ENCODE data around the gene HSF2BP. TPM values are rescaled to one million over a fixed set of nuclear protein-coding genes. Genes with fewer than 3 reads are reported as not detected.

HSF2BP gene
- total and polyA plus RNA-seq, 9 donors: 0.58 to 2.9 (median 1.5) TPM

DNA sequence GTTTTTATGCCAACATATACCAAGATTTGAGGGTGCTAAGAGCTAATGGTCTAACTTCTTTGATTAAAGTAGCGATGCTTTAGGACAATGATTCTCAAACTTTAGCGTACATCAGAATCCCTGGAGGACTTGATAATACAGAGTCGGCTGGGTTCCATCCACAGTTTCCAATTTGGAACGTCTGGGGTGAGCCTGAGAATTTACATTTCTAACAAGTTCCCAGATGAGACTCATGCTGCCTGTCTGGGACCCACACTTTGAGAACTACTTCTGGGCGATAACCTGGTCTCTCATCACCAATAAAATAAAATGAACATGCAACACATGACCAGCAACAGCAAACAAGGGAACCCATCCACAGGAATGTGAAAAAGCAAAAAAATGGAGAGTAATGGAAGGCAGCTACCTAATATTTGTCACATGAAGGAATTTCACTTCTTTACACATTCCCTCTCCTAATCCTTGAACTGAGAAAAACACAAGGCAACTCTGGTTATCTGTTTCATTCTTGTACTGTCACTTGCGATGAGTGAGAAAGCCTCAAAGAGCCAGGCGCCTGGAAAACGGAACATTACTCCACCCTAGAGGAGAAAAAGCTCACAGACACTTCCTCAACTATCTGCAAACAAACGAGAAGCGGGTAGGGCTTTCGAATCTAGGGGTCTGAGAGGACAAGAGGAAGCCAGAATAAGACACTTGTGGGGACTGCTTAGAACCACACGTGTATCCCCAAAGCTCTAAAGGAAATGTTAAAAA, 14.0 kb downstream of the HSF2BP start:
- 27 to 34% (median 30%) methylated on average over 12 of the region's 12 CpGs for WGBS, 3 donors
- peak in 4 of 5 donors; percentile 50 to 71 (median 54) for DNase-seq
- Histone ChIP-seq H3K36me3 (no peaks in the 10 kb centered on the region), H3K27me3 (no peaks in the 10 kb centered on the region), H3K27ac (peak overlapping the region in 1 of 2 donors; percentile 70), H3K4me1 (ENCODE audit: insufficient read depth) (no peaks in the 10 kb centered on the region), H3K9me3 (no peaks in the 10 kb centered on the region), H3K4me3 (no peak overlapping the region)
- intact Hi-C loops (cut with DNase I): no loop called here
- TF ChIP-seq POLR2A (IDR thresholded peaks at IDR 0.05) (peak; percentile 17), EP300 (IDR thresholded peaks at IDR 0.05) (no peak)
- TF ChIP-seq, protein P1, sequence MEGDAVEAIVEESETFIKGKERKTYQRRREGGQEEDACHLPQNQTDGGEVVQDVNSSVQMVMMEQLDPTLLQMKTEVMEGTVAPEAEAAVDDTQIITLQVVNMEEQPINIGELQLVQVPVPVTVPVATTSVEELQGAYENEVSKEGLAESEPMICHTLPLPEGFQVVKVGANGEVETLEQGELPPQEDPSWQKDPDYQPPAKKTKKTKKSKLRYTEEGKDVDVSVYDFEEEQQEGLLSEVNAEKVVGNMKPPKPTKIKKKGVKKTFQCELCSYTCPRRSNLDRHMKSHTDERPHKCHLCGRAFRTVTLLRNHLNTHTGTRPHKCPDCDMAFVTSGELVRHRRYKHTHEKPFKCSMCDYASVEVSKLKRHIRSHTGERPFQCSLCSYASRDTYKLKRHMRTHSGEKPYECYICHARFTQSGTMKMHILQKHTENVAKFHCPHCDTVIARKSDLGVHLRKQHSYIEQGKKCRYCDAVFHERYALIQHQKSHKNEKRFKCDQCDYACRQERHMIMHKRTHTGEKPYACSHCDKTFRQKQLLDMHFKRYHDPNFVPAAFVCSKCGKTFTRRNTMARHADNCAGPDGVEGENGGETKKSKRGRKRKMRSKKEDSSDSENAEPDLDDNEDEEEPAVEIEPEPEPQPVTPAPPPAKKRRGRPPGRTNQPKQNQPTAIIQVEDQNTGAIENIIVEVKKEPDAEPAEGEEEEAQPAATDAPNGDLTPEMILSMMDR (IDR thresholded peaks at IDR 0.05): peak in 2 of 3 donors; percentile 60 to 69

- Histone ChIP-seq H3K27me3 (no peaks in the 10 kb centered on the region), H3K4me3 (no peak overlapping the region), H3K27ac (no peak overlapping the region), H3K9me3 (no peaks in the 10 kb centered on the region), H3K36me3 (no peaks in the 10 kb centered on the region), H3K4me1 (ENCODE audit: insufficient read depth) (no peaks in the 10 kb centered on the region)
- no peak for DNase-seq
- intact Hi-C loops (cut with DNase I): loop anchor here in 1 of 4 donors (5.0 kb wide), 1 partner anchor 292 kb away; no protein-coding TSS in a partner anchor
- WGBS, 3 donors: 74 to 81% (median 79%) methylated on average over 6 of the region's 6 CpGs
- TF ChIP-seq EP300 (IDR thresholded peaks at IDR 0.05): no peak
- no peak for TF ChIP-seq POLR2A (IDR thresholded peaks at IDR 0.05)
- TF ChIP-seq, protein P1 (IDR thresholded peaks at IDR 0.05): no peak
Measured at GRCh38 chr21:43644609-43645008, 14.7 kb downstream of the HSF2BP start.

DNA sequence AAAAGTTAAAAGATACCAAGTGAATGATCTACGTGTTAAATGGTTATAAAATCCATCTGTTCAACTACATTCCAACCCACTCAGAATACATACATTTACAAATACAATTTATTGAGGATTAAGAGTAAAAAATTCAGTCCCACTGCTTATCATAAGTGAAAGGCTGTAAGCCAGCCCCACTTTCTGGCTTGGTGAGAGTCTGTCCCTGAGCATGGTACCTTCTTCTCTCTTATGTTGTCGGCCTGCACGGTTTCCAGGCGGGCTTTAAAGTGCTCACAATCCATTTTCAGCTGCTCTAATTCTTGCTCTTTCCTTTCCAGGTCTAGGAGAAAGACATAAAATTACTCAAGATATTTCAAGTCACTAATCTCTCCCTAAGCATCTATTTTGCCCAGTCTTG, 15.2 kb downstream of the HSF2BP start:
- H3K27me3 ChIP-seq: no peaks in the 10 kb centered on the region
- intact Hi-C loops (cut with DNase I): loop anchor here in 1 of 4 donors (5.0 kb wide), 1 partner anchor 292 kb away; no protein-coding TSS in a partner anchor
- H3K27ac ChIP-seq: no peak overlapping the region
- TF ChIP-seq POLR2A (IDR thresholded peaks at IDR 0.05) (no peak), EP300 (IDR thresholded peaks at IDR 0.05) (no peak)
- TF ChIP-seq, protein P1 (IDR thresholded peaks at IDR 0.05): no peak
- no peak for DNase-seq
- H3K36me3 ChIP-seq: no peaks in the 10 kb centered on the region
- no peaks in the 10 kb centered on the region for H3K9me3 ChIP-seq
- WGBS, 3 donors: 88 to 90% (median 88%) methylated on average over 4 of the region's 4 CpGs
- no peak overlapping the region for H3K4me3 ChIP-seq
- H3K4me1 ChIP-seq (ENCODE audit: insufficient read depth): no peaks in the 10 kb centered on the region

DNA sequence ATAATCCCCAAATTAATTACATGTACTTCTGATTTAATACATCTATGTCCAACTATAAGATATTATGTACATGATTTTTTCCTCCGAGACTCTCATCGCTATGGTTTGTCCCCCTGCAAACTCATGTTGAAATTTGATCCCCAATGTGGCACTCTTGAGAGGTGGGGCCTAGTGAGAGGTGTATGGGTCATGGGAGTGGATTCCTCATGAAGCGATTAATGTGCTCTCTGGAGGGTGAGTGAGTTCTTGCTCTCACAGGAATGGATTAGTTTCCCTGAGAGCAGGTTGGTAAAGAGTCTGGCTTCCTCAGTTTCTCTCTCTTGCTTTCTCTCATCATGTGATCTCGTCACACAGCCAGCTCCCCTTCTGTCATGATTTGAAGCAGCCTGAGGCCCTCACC, 16.1 kb downstream of the HSF2BP start:
- Histone ChIP-seq H3K9me3 (no peaks in the 10 kb centered on the region), H3K4me3 (no peak overlapping the region), H3K27ac (no peak overlapping the region), H3K27me3 (no peaks in the 10 kb centered on the region), H3K4me1 (ENCODE audit: insufficient read depth) (no peaks in the 10 kb centered on the region), H3K36me3 (no peaks in the 10 kb centered on the region)
- WGBS, 3 donors: 88 to 95% (median 93%) methylated on average over 4 of the region's 4 CpGs
- TF ChIP-seq EP300 (IDR thresholded peaks at IDR 0.05): no peak
- no peak for TF ChIP-seq POLR2A (IDR thresholded peaks at IDR 0.05)
- TF ChIP-seq, protein P1 (IDR thresholded peaks at IDR 0.05): no peak
- intact Hi-C loops (cut with DNase I): loop anchor here in 1 of 4 donors (5.0 kb wide), 1 partner anchor 291 kb away; no protein-coding TSS in a partner anchor
- no peak for DNase-seq
